AG08396 (cell line): ENCODE data around the gene TBXAS1.

Source experiments
- DNase-seq: peaks from one replicate; pipeline ENCODE4 v3.0.0; 2012; ENCODE audit warnings: low spot score, mixed read lengths

The TBXAS1 gene

GRCh38 chr7:139855498-139856270 is 26.6 kb downstream of the TBXAS1 start:
- DNase-seq: no peak

GRCh38 chr7:139857791-139858190 is 28.7 kb downstream of the TBXAS1 start:
- DNase-seq: no peak

- no peak for DNase-seq
Observed at GRCh38 chr7:139860090-139860775, 31.2 kb downstream of the TBXAS1 start.

GRCh38 chr7:139861803-139862202 is 32.7 kb downstream of the TBXAS1 start:
- DNase-seq: no peak

GRCh38 chr7:139866047-139866837 is 37.2 kb downstream of the TBXAS1 start:
- DNase-seq: no peak

GRCh38 chr7:139867847-139868246 is 38.8 kb downstream of the TBXAS1 start:
- DNase-seq: no peak

GRCh38 chr7:139869886-139870285 is 40.8 kb downstream of the TBXAS1 start:
- DNase-seq: no peak

- no peak for DNase-seq
Observed at GRCh38 chr7:139870380-139870779, 41.3 kb downstream of the TBXAS1 start.

GRCh38 chr7:139871331-139871730 is 42.3 kb downstream of the TBXAS1 start:
- peak; percentile 39 for DNase-seq

GRCh38 chr7:139871820-139872219 is 42.8 kb downstream of the TBXAS1 start:
- DNase-seq: peak; percentile 24

- no peak for DNase-seq
Observed at GRCh38 chr7:139873593-139874301, 44.7 kb downstream of the TBXAS1 start.

GRCh38 chr7:139874302-139874629 is 45.2 kb downstream of the TBXAS1 start:
- no peak for DNase-seq

GRCh38 chr7:139875821-139876241 is 46.8 kb downstream of the TBXAS1 start:
- no peak for DNase-seq

- DNase-seq: no peak
Observed at GRCh38 chr7:139876622-139877283, 47.7 kb downstream of the TBXAS1 start.

GRCh38 chr7:139883814-139884213 is 54.8 kb downstream of the TBXAS1 start:
- no peak for DNase-seq

- DNase-seq: no peak
Observed at GRCh38 chr7:139884441-139884840, 55.4 kb downstream of the TBXAS1 start.

GRCh38 chr7:139885511-139885910 is 56.4 kb downstream of the TBXAS1 start:
- no peak for DNase-seq

- no peak for DNase-seq
Observed at GRCh38 chr7:139886206-139886605, 57.1 kb downstream of the TBXAS1 start.

GRCh38 chr7:139886899-139887298 is 57.8 kb downstream of the TBXAS1 start:
- no peak for DNase-seq

- no peak for DNase-seq
Observed at GRCh38 chr7:139887992-139888481, 59.0 kb downstream of the TBXAS1 start.

GRCh38 chr7:139889186-139889871 is 60.3 kb downstream of the TBXAS1 start:
- no peak for DNase-seq
